ENCODE data around the gene PDZK1IP1. TPM values are rescaled to one million over a fixed set of nuclear protein-coding genes. Genes with fewer than 3 reads are reported as not detected.

The PDZK1IP1 gene
- total and polyA plus RNA-seq, 2 of the 13 experiments (the other 11 are each of a cell fraction or from before 2014, with no cell fraction given) = 0.24 to 1.6 TPM

DNA sequence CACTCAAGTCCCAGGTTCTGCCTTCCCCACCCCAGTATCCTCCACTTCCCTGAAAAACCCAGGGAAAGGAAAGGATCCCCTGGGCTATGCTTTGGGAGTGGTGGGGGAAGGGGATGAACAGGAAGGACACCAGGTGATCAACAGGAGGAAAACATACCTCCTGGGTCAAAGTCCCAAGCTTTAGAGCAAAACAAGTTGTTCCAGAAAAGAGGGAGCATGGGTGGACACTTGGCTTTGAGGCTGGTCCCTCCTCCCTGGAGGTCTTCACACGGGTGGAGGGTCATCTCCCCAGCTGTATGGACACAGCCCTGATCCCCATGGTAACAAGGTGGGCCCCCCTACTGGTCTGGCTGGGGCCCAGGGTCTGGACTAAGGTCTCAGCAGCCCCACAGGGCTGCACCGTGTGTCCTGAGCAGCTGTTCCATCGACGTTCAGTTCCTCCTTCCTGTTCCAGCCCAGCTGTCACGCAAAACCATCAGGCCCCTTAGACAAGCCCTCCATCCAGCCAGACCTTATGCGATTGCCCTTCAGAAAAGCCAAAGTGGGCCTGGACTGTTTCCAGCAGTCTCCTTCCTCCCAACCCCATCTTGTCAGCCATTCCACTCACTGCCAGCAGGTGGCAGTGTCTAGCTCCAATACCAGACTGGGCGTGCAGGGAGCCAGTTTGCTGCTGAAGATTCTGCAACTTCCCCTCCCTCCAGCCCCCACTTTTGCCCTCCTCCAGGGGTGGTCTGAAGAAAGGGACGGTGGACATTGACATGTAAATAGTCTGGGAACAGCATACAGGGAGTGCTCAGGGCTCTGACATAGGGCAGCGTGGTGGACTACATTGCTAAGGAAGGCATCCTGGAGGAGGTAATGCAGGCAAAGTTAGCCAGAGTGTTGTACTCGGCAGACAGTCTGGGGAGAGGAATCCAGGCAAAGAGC is 2.9 kb upstream of the PDZK1IP1 start (continued):
- TF ChIP-seq, protein P1, sequence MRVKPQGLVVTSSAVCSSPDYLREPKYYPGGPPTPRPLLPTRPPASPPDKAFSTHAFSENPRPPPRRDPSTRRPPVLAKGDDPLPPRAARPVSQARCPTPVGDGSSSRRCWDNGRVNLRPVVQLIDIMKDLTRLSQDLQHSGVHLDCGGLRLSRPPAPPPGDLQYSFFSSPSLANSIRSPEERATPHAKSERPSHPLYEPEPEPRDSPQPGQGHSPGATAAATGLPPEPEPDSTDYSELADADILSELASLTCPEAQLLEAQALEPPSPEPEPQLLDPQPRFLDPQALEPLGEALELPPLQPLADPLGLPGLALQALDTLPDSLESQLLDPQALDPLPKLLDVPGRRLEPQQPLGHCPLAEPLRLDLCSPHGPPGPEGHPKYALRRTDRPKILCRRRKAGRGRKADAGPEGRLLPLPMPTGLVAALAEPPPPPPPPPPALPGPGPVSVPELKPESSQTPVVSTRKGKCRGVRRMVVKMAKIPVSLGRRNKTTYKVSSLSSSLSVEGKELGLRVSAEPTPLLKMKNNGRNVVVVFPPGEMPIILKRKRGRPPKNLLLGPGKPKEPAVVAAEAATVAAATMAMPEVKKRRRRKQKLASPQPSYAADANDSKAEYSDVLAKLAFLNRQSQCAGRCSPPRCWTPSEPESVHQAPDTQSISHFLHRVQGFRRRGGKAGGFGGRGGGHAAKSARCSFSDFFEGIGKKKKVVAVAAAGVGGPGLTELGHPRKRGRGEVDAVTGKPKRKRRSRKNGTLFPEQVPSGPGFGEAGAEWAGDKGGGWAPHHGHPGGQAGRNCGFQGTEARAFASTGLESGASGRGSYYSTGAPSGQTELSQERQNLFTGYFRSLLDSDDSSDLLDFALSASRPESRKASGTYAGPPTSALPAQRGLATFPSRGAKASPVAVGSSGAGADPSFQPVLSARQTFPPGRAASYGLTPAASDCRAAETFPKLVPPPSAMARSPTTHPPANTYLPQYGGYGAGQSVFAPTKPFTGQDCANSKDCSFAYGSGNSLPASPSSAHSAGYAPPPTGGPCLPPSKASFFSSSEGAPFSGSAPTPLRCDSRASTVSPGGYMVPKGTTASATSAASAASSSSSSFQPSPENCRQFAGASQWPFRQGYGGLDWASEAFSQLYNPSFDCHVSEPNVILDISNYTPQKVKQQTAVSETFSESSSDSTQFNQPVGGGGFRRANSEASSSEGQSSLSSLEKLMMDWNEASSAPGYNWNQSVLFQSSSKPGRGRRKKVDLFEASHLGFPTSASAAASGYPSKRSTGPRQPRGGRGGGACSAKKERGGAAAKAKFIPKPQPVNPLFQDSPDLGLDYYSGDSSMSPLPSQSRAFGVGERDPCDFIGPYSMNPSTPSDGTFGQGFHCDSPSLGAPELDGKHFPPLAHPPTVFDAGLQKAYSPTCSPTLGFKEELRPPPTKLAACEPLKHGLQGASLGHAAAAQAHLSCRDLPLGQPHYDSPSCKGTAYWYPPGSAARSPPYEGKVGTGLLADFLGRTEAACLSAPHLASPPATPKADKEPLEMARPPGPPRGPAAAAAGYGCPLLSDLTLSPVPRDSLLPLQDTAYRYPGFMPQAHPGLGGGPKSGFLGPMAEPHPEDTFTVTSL (CRISPR knock-in tag; IDR thresholded peaks at IDR 0.05; ENCODE audit: borderline replicate concordance) = peak; percentile 14; the same call in 1 of the 2 replicates
- TF ChIP-seq CC2D1A (CRISPR knock-in tag; IDR thresholded peaks at IDR 0.05) (0 out of 2 replicates have a peak, but pooled peaks have one; percentile 63), HMG20A (CRISPR knock-in tag; IDR thresholded peaks at IDR 0.05; ENCODE audit: borderline replicate concordance) (peak; percentile 34; the same call in 1 of the 2 replicates), ZNF530 (CRISPR knock-in tag; IDR thresholded peaks at IDR 0.05; ENCODE audit: low read depth) (no peak), ZNF432 (CRISPR knock-in tag; IDR thresholded peaks at IDR 0.05; ENCODE audit: borderline replicate concordance) (no peak), ZNF850 (CRISPR knock-in tag; conservative IDR thresholded peaks at IDR 0.05) (no peak), ZNF180 (CRISPR knock-in tag; IDR thresholded peaks at IDR 0.05; ENCODE audit: borderline replicate concordance, low read depth) (no peak), CEBPB (IDR thresholded peaks at IDR 0.05; ENCODE audit: borderline replicate concordance, low read depth, low read length) (no peak), ZNF207 (IDR thresholded peaks at IDR 0.05; ENCODE audit: borderline replicate concordance) (no peak), ZNF605 (CRISPR knock-in tag; IDR thresholded peaks at IDR 0.05) (no peak), SNRNP70 (IDR thresholded peaks at IDR 0.05; ENCODE audit: low read depth, low read length) (no peak), ZNF367 (CRISPR knock-in tag; IDR thresholded peaks at IDR 0.05; ENCODE audit: borderline replicate concordance) (no peak), ZBTB38 (CRISPR knock-in tag; IDR thresholded peaks at IDR 0.05) (no peak), ZNF20 (CRISPR knock-in tag; IDR thresholded peaks at IDR 0.05) (no peak), GATA4 (IDR thresholded peaks at IDR 0.05; ENCODE audit: borderline replicate concordance, low read depth) (peak; percentile 49; the same call in 1 of the 2 replicates)
- TF ChIP-seq, protein P2, sequence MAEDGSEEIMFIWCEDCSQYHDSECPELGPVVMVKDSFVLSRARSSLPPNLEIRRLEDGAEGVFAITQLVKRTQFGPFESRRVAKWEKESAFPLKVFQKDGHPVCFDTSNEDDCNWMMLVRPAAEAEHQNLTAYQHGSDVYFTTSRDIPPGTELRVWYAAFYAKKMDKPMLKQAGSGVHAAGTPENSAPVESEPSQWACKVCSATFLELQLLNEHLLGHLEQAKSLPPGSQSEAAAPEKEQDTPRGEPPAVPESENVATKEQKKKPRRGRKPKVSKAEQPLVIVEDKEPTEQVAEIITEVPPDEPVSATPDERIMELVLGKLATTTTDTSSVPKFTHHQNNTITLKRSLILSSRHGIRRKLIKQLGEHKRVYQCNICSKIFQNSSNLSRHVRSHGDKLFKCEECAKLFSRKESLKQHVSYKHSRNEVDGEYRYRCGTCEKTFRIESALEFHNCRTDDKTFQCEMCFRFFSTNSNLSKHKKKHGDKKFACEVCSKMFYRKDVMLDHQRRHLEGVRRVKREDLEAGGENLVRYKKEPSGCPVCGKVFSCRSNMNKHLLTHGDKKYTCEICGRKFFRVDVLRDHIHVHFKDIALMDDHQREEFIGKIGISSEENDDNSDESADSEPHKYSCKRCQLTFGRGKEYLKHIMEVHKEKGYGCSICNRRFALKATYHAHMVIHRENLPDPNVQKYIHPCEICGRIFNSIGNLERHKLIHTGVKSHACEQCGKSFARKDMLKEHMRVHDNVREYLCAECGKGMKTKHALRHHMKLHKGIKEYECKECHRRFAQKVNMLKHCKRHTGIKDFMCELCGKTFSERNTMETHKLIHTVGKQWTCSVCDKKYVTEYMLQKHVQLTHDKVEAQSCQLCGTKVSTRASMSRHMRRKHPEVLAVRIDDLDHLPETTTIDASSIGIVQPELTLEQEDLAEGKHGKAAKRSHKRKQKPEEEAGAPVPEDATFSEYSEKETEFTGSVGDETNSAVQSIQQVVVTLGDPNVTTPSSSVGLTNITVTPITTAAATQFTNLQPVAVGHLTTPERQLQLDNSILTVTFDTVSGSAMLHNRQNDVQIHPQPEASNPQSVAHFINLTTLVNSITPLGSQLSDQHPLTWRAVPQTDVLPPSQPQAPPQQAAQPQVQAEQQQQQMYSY (CRISPR knock-in tag; IDR thresholded peaks at IDR 0.05) = no peak
- TF ChIP-seq, protein P3, sequence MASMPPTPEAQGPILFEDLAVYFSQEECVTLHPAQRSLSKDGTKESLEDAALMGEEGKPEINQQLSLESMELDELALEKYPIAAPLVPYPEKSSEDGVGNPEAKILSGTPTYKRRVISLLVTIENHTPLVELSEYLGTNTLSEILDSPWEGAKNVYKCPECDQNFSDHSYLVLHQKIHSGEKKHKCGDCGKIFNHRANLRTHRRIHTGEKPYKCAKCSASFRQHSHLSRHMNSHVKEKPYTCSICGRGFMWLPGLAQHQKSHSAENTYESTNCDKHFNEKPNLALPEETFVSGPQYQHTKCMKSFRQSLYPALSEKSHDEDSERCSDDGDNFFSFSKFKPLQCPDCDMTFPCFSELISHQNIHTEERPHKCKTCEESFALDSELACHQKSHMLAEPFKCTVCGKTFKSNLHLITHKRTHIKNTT (CRISPR knock-in tag; IDR thresholded peaks at IDR 0.05) = no peak

All from HepG2 (cell line).